IMR-90 (cell line): ENCODE data around the gene PON2. TPM values are rescaled to one million over a fixed set of nuclear protein-coding genes. Genes with fewer than 3 reads are reported as not detected.

Source experiments
- ATAC-seq: fragments of 200-7000 bp; cut with Tn5 transposase; 2 replicates; pipeline ENCODE4 v1.9.1; 2020; ENCODE audit warnings: low read depth, mild to moderate bottlenecking, moderate library complexity
- BruUV-seq: library from RNA; stranded (reverse); fragments of 400-500 nt; replicated peaks from 2 replicates; lab custom pipeline; 2021; lab: Mats Ljungman, UMichigan
- CTCF ChIA-PET: fragments of 300-600 bp; formaldehyde crosslinking; extraction: SDS; loops from one replicate; lab custom pipeline; 2021; ENCODE audit warnings: antibody characterized with exemption; lab: Yijun Ruan, JAX
- POLR2A ChIA-PET: fragments of 300-600 bp; sonication (Branson Sonifier 250); formaldehyde crosslinking; loops from one replicate; lab custom pipeline; 2022; ENCODE audit warnings: antibody characterized with exemption; ENCODE audit not compliant: unreplicated experiment; lab: Charles Lee
- DNase-seq: peaks from one replicate; pipeline ENCODE4 v3.0.0; 2013
- H2AFZ ChIP-seq: replicated peaks from 2 replicates; pipeline ENCODE3; 2013; ENCODE audit warnings: low read length, mild to moderate bottlenecking; ENCODE audit not compliant: poor library complexity
- H2AK5ac ChIP-seq: 2 replicates; pipeline ENCODE4 v1.6.1; 2013; ENCODE audit warnings: low read depth, low read length, inconsistent platforms
- H2AK9ac ChIP-seq: replicated peaks from 2 replicates; pipeline ENCODE3; 2013; ENCODE audit warnings: mild to moderate bottlenecking, low read depth, low read length, moderate library complexity; ENCODE audit not compliant: poor library complexity
- H2BK120ac ChIP-seq: 2 replicates; pipeline ENCODE4 v1.6.1; 2013; ENCODE audit warnings: low read depth, low read length, inconsistent platforms
- H2BK15ac ChIP-seq: 3 replicates; pipeline ENCODE4 v1.6.1; 2013; ENCODE audit warnings: low read depth, low read length, inconsistent platforms
- H2BK20ac ChIP-seq: 2 replicates; pipeline ENCODE4 v1.6.1; 2013; ENCODE audit warnings: low read depth, mild to moderate bottlenecking, inconsistent platforms, low read length, moderate library complexity
- H2BK5ac ChIP-seq: 2 replicates; pipeline ENCODE4 v1.6.1; 2013; ENCODE audit warnings: mild to moderate bottlenecking, low read depth, low read length, inconsistent platforms; ENCODE audit not compliant: poor library complexity, severe bottlenecking
- H3K14ac ChIP-seq: replicated peaks from 2 replicates; pipeline ENCODE4 v1.6.1; 2013; ENCODE audit warnings: low read depth, low read length, inconsistent platforms
- H3K18ac ChIP-seq: 2 replicates; pipeline ENCODE4 v1.6.1; 2013; ENCODE audit warnings: low read depth, low read length, control low read depth
- H3K23ac ChIP-seq: 2 replicates; pipeline ENCODE4 v1.6.1; 2013; ENCODE audit warnings: low read depth, low read length, inconsistent platforms
- H3K27ac ChIP-seq: 2 replicates; pipeline ENCODE4 v1.5.1; 2013; ENCODE audit warnings: mild to moderate bottlenecking, control low read depth, low read length; ENCODE audit not compliant: insufficient read depth
- H3K27me3 ChIP-seq: 2 replicates; pipeline ENCODE4 v1.6.1; 2013; ENCODE audit warnings: low read length; ENCODE audit not compliant: control insufficient read depth, insufficient read depth
- H3K36me3 ChIP-seq: 2 replicates; pipeline ENCODE4 v1.6.1; 2013; ENCODE audit warnings: low read length, mixed read lengths; ENCODE audit not compliant: control insufficient read depth, insufficient read depth
- H3K4ac ChIP-seq: 2 replicates; pipeline ENCODE4 v1.6.1; 2013; ENCODE audit warnings: low read depth, low read length, inconsistent platforms
- H3K4me1 ChIP-seq: 2 replicates; pipeline ENCODE4 v1.6.1; 2013; ENCODE audit warnings: low read length, mixed read lengths; ENCODE audit not compliant: control insufficient read depth, insufficient read depth
- H3K4me2 ChIP-seq: 2 replicates; pipeline ENCODE4 v1.6.1; 2013; ENCODE audit warnings: low read depth, mild to moderate bottlenecking, control low read depth, low read length, moderate library complexity
- H3K4me3 ChIP-seq: 2 replicates; pipeline ENCODE4 v1.5.1; 2013; ENCODE audit warnings: low read depth, mild to moderate bottlenecking, control low read depth, low read length, moderate library complexity; ENCODE audit not compliant: insufficient read depth
- H3K56ac ChIP-seq: 2 replicates; pipeline ENCODE4 v1.6.1; 2013; ENCODE audit warnings: low read length, inconsistent platforms; ENCODE audit not compliant: insufficient read depth; ENCODE audit errors: extremely low read depth
- H3K79me1 ChIP-seq, 2 experiments: 2 replicates each; pipeline ENCODE4 v1.6.1; 2013; ENCODE audit warnings: low read length in 2 of 2, inconsistent platforms in 1 of 2, low read depth in 1 of 2
- H3K9ac ChIP-seq: 2 replicates; pipeline ENCODE4 v1.6.1; 2013; ENCODE audit warnings: low read depth, low read length, control low read depth
- H3K9me1 ChIP-seq: 2 replicates; pipeline ENCODE4 v1.6.1; 2013; ENCODE audit warnings: low read length, inconsistent platforms; ENCODE audit not compliant: insufficient read depth
- H3K9me3 ChIP-seq: 2 replicates; pipeline ENCODE4 v1.6.1; 2013; ENCODE audit warnings: low read length; ENCODE audit not compliant: control insufficient read depth, insufficient read depth
- H4K20me1 ChIP-seq: 2 replicates; pipeline ENCODE4 v1.6.1; 2013; ENCODE audit warnings: low read length, inconsistent platforms; ENCODE audit not compliant: insufficient read depth
- H4K5ac ChIP-seq: 2 replicates; pipeline ENCODE4 v1.6.1; 2013; ENCODE audit warnings: mild to moderate bottlenecking, low read depth, low read length, control low read depth
- H4K8ac ChIP-seq, 2 experiments: 2 replicates each; pipeline ENCODE4 v1.6.1; 2013; ENCODE audit warnings: low read depth in 2 of 2, low read length in 2 of 2, control low read depth in 1 of 2, inconsistent platforms in 1 of 2
- H4K91ac ChIP-seq: 2 replicates; pipeline ENCODE4 v1.6.1; 2013; ENCODE audit warnings: low read depth, low read length, inconsistent platforms; ENCODE audit not compliant: insufficient read depth
- BHLHE40 ChIP-seq: fragments of 150-350 bp; IDR thresholded peaks from 2 replicates; pipeline ENCODE4 v1.6.1; 2016; ENCODE audit warnings: mild to moderate bottlenecking, low read depth, low read length
- CEBPB ChIP-seq: IDR thresholded peaks from 2 replicates; pipeline ENCODE4 v1.6.1; 2012; ENCODE audit warnings: low read depth, low read length, improper control_type of control experiment
- CHD1 ChIP-seq: IDR thresholded peaks from 2 replicates; pipeline ENCODE4 v1.6.1; 2012; ENCODE audit warnings: low read depth, low read length, improper control_type of control experiment
- FOS ChIP-seq: fragments of 150-350 bp; IDR thresholded peaks from 2 replicates; pipeline ENCODE4 v1.6.1; 2016; ENCODE audit warnings: low read depth, low read length
- MAFK ChIP-seq: IDR thresholded peaks from 2 replicates; pipeline ENCODE4 v1.6.1; 2012; ENCODE audit warnings: low read depth, low read length, improper control_type of control experiment
- MAZ ChIP-seq: IDR thresholded peaks from 2 replicates; pipeline ENCODE4 v1.6.1; 2012; ENCODE audit warnings: low read depth, mild to moderate bottlenecking, low read length, improper control_type of control experiment, moderate library complexity, borderline replicate concordance
- MXI1 ChIP-seq: IDR thresholded peaks from 2 replicates; pipeline ENCODE4 v1.6.1; 2012; ENCODE audit warnings: low read depth, mild to moderate bottlenecking, low read length, moderate library complexity, borderline replicate concordance
- NFE2L2 ChIP-seq: fragments of 150-350 bp; IDR thresholded peaks from 2 replicates; pipeline ENCODE4 v1.6.1; 2016; ENCODE audit warnings: low read depth, mild to moderate bottlenecking, low read length
- POLR2A ChIP-seq: IDR thresholded peaks from 2 replicates; pipeline ENCODE4 v1.6.1; 2012; ENCODE audit warnings: mild to moderate bottlenecking, low read depth, low read length
- RAD21 ChIP-seq: IDR thresholded peaks from 2 replicates; pipeline ENCODE4 v1.6.1; 2012; ENCODE audit warnings: low read length, improper control_type of control experiment
- RCOR1 ChIP-seq: IDR thresholded peaks from 2 replicates; pipeline ENCODE4 v1.6.1; 2012; ENCODE audit warnings: mild to moderate bottlenecking, low read length, improper control_type of control experiment; ENCODE audit not compliant: insufficient replicate concordance
- RFX5 ChIP-seq: IDR thresholded peaks from 2 replicates; pipeline ENCODE4 v1.8.0; 2012; ENCODE audit warnings: low read depth, mild to moderate bottlenecking, low read length, moderate library complexity
- SMC3 ChIP-seq: fragments of 150-350 bp; IDR thresholded peaks from 2 replicates; pipeline ENCODE4 v1.6.1; 2016; ENCODE audit warnings: low read depth, mild to moderate bottlenecking, antibody characterized with exemption, low read length, moderate library complexity
- WGBS, 2 experiments: methylation state at CpG; one replicate each; pipeline versions ENCODE4 v1.1.5 to v1.1.7; 2013; ENCODE audit warnings: missing lambda C conversion rate in 2 of 2; ENCODE audit not compliant: insufficient read length in 1 of 2; ENCODE audit errors: extremely low coverage in 2 of 2; 5-methylcytosine and 5-hydroxymethylcytosine counted together
- dilution Hi-C: fragments of 300-500 bp; cut with HindIII; formaldehyde crosslinking; loops from one replicate; pipeline ENCODE4 v1.14.3; 2018; ENCODE audit warnings: low sequenced_read_pairs; ENCODE audit not compliant: unreplicated experiment
- in situ Hi-C: fragments of 300-500 bp; cut with MboI; formaldehyde crosslinking; loops from 3 replicates; pipeline ENCODE4 v1.14.3; 2019; ENCODE audit warnings: low sequenced_read_pairs, inconsistent platforms, mixed read lengths
- intact Hi-C: fragments of 100-400 bp; cut with micrococcal nuclease; formaldehyde crosslinking; loops from 2 replicates; pipeline ENCODE4 v1.10.0; 2022
- polyA plus RNA-seq, 3 experiments: library from polyadenylated mRNA; depleted of rRNA; stranded (reverse); fragments of >200 nt; gene quantifications; 2 replicates each; pipeline ENCODE4 v1.2.3, GENCODE V29; 2012; ENCODE audit warnings: low replicate concordance in 1 of 3
- total RNA-seq: library from RNA; depleted of rRNA; stranded (reverse); fragments of >200 nt; gene quantifications from 2 replicates; pipeline ENCODE4 v1.2.3, GENCODE V29; 2012
- TF ChIP-seq, protein P1 (sequence below): fragments of 150-350 bp; IDR thresholded peaks from 2 replicates; pipeline ENCODE4 v1.6.1; 2016; ENCODE audit warnings: low read depth, mild to moderate bottlenecking, low read length, moderate library complexity, borderline replicate concordance
- TF ChIP-seq, protein P2 (sequence below): conservative IDR thresholded peaks from 2 replicates; pipeline ENCODE4 v1.5.1; 2012; ENCODE audit warnings: mild to moderate bottlenecking, low read depth, low read length, improper control_type of control experiment
- TF ChIP-seq, protein P3 (sequence below): fragments of 150-350 bp; IDR thresholded peaks from 2 replicates; pipeline ENCODE4 v1.6.1; 2017; ENCODE audit warnings: mild to moderate bottlenecking, antibody characterized with exemption, low read length, low read depth

Gene PON2
- total and polyA plus RNA-seq, 2 of the 4 experiments (the other 2 are of a cell fraction): 36.2 to 65.7 TPM

DNA sequence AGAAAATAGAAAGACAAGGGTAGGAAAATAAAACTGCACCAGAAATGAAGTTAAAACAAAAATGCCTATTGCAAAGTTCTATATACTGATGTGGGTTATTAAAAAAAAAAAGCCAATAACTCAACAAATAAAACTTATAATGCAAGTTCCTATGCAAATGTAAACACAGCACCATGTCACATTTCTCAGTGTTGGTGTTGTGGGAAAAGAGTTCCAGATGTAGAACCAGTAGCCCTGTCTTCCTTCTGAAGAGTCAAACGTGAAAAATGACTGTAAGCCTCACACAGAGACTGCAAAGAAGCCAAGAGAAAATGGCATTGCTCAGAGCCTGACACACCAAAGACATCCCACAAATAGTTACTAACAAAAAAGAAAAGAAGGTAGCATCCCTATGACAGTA lies 10.1 kb downstream of the PON2 start:
- BruUV-seq: no TSS peak
- in situ Hi-C loops: no loop called here
- peaks cover 5% of the 10 kb centered on the region; the same call in 1 of the 2 replicates for H3K4me1 ChIP-seq
- no peaks in the 10 kb centered on the region for H4K20me1 ChIP-seq
- no peak overlapping the region for H3K4me2 ChIP-seq
- no peaks in the 10 kb centered on the region for H3K9me3 ChIP-seq
- no peak overlapping the region for H3K14ac ChIP-seq
- POLR2A ChIA-PET: no interaction called here
- no CpG with 5 or more reads among the region's 1 CpG for WGBS, 2 experiments
- no peak overlapping the region for H4K8ac ChIP-seq
- H3K27ac ChIP-seq: no peak overlapping the region
- dilution Hi-C loops: no loop called here
- no peak overlapping the region for H2BK20ac ChIP-seq
- peaks cover 6% of the 10 kb centered on the region for H3K36me3 ChIP-seq
- H3K18ac ChIP-seq: no peak overlapping the region
- intact Hi-C loops: no loop called here
- H2AK9ac ChIP-seq: no peak overlapping the region
- H3K79me1 ChIP-seq: peaks cover 10 to 26% of the 10 kb centered on the region in 2 experiments; a peak in 3 of 4 replicates
- H3K27me3 ChIP-seq: no peaks in the 10 kb centered on the region
- H2AK5ac ChIP-seq: no peak overlapping the region
- no peak overlapping the region for H2BK120ac ChIP-seq
- H3K4ac ChIP-seq: no peak overlapping the region
- peak; percentile 11 for DNase-seq
- no peak overlapping the region for H3K56ac ChIP-seq
- H2BK15ac ChIP-seq: no peak overlapping the region
- CTCF ChIA-PET: interaction anchor here (1.0 kb wide), 1 partner anchor 266 kb away, joined by 5 read pairs; no protein-coding TSS in a partner anchor
- no peak overlapping the region for H4K5ac ChIP-seq
- peaks cover 4% of the 10 kb centered on the region; the same call in 1 of the 2 replicates for H3K9me1 ChIP-seq
- no peak overlapping the region for H3K9ac ChIP-seq
- H3K23ac ChIP-seq: no peak overlapping the region
- ATAC-seq: no peak
- H2BK5ac ChIP-seq: no peak overlapping the region
- no peak for TF ChIP-seq SMC3
- TF ChIP-seq RFX5: no peak
- TF ChIP-seq BHLHE40: no peak
- no peak for TF ChIP-seq RCOR1
- TF ChIP-seq MAZ: no peak
- TF ChIP-seq CEBPB: no peak
- TF ChIP-seq MXI1: no peak
- TF ChIP-seq, protein P1, sequence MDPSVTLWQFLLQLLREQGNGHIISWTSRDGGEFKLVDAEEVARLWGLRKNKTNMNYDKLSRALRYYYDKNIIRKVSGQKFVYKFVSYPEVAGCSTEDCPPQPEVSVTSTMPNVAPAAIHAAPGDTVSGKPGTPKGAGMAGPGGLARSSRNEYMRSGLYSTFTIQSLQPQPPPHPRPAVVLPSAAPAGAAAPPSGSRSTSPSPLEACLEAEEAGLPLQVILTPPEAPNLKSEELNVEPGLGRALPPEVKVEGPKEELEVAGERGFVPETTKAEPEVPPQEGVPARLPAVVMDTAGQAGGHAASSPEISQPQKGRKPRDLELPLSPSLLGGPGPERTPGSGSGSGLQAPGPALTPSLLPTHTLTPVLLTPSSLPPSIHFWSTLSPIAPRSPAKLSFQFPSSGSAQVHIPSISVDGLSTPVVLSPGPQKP: no peak
- TF ChIP-seq, protein P2, sequence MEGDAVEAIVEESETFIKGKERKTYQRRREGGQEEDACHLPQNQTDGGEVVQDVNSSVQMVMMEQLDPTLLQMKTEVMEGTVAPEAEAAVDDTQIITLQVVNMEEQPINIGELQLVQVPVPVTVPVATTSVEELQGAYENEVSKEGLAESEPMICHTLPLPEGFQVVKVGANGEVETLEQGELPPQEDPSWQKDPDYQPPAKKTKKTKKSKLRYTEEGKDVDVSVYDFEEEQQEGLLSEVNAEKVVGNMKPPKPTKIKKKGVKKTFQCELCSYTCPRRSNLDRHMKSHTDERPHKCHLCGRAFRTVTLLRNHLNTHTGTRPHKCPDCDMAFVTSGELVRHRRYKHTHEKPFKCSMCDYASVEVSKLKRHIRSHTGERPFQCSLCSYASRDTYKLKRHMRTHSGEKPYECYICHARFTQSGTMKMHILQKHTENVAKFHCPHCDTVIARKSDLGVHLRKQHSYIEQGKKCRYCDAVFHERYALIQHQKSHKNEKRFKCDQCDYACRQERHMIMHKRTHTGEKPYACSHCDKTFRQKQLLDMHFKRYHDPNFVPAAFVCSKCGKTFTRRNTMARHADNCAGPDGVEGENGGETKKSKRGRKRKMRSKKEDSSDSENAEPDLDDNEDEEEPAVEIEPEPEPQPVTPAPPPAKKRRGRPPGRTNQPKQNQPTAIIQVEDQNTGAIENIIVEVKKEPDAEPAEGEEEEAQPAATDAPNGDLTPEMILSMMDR: no peak
- TF ChIP-seq MAFK: no peak
- no peak for TF ChIP-seq RAD21
- TF ChIP-seq, protein P3, sequence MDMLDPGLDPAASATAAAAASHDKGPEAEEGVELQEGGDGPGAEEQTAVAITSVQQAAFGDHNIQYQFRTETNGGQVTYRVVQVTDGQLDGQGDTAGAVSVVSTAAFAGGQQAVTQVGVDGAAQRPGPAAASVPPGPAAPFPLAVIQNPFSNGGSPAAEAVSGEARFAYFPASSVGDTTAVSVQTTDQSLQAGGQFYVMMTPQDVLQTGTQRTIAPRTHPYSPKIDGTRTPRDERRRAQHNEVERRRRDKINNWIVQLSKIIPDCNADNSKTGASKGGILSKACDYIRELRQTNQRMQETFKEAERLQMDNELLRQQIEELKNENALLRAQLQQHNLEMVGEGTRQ: no peak
- no peak for TF ChIP-seq POLR2A
- no peak for TF ChIP-seq CHD1
- TF ChIP-seq NFE2L2: no peak
- TF ChIP-seq FOS: no peak
- H2AFZ ChIP-seq: no peak overlapping the region
- H3K4me3 ChIP-seq: no peak overlapping the region
- H4K91ac ChIP-seq: no peak overlapping the region
